Activated CD4-positive, alpha-beta T cell treated with anti-CD3 and anti-CD28 coated beads, Interleukin-2, amount 50 U/mL, for 16 hours (primary cell): Measurements from ENCODE around the gene PACRGL.
"Not testable (repeated sequence)": the region's sequence is repeated elsewhere in the genome, so short reads cannot be mapped to it uniquely, and the experiment has no call there.

Experiments used
- DNase-seq: peaks from one replicate; pipeline ENCODE4 v3.0.0-alpha.2; 2020

PACRGL gene

DNA sequence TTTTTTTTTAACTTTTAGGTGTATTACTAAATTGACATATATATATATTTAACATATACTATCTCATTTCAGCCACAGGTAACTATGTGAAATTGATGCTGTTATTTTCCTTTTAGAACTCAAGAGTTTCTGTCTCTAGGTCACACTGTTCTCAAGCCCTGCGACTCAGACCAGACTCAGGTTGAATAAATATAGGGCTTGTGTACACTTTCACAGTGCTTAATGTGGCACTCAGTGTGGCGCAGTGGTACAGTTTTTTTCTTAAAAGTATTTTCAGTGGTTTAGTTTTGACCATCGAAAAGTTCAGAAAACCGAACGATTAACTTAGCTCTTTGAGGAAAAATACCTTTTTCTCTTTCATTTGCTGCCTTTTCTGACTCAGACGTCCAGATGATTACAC lies 24.7 kb downstream of the PACRGL start:
- no peak for DNase-seq

DNA sequence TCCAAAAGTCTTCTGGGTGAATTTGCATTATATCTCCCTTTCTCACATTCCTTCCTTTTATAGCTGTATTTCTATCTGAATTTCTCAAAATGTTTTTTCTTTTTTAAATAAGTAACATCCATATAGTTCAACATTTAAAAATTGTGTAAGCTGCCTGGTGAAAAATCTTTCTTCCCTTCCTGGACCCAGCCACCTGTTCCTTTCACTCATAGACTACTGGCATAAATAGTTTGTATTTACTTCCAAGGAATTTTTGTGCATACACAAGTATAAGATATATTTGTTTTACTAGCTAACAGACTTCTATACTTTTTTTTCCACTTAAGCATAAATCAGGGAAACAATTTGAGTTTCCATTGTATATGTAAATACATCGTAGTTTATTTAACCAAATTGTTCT lies 35.7 kb downstream of the PACRGL start:
- DNase-seq, result no peak

DNA sequence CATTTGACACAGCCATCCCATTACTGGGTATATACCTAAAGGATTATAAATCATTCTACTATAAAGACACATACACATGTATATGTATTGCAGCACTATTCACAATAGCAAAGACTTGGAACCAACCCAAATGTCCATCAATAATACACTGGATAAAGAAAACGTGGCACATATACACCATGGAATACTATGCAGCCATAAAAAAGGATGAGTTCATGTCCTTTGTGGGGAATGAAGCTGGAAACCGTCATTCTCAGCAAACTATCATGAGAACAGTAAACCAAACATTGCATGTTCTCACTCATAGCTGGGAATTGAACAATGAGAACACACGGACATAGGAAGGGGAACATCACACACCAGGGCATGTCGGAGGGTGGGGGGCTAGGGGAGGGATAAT lies 45.7 kb downstream of the PACRGL start:
- not testable (repeated sequence) for DNase-seq

DNA sequence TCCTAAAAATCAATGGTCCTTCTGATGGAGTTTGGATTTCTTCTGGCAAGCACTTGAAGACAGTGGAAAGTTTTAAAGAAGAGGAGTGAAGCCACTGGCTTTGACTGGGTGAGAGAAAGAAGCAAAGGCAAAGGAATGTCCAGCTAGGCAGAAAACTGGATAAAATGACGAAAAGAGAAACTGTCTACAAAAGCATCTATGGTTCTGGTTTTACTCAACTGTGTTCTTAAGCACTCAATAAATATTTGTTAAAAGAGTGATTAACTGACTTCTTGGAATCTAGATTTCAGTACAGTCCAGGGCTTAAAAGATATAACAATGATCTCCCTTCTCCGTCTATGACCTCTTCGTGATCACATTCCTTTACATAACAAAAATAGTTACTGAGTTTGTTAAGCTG lies 52.4 kb downstream of the PACRGL start:
- no peak for DNase-seq

DNA sequence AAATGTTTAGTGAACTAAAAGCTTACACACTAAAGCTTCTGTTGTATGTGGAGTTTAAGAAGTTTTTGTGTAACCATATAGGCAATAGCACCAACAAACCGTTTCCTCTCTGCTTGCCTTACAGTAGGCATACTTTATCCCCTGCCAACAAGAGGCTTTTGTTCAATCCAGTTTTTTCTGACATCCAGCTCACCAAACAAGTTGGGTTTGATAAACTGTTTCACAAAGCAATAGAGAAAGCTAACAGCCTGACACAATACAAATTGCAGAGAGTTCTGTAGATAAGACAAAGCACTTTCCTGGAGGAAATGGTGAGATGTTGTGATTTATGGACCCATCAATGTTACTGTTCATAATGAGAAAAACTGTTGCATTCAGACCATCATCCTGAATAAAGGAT lies 53.8 kb downstream of the PACRGL start:
- DNase-seq, result no peak

DNA sequence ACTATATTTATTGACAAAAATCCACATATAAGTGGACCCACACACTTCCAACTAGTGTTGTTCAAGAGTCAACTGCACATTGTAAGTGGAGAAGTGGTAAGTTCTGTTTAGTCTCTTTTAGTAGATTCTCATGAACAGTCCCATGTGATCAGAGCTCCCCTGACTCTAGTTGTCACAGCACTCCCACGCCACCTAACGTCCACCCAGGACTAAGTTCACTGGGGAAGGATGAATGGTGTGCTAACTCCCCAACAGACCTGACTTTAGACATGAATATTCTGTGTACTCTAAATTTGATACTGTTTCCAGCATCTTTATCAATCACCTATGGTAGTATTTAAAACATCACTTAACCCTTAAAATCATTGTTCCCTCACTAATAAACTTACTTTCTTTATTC lies 59.8 kb downstream of the PACRGL start:
- DNase-seq, result no peak

DNA sequence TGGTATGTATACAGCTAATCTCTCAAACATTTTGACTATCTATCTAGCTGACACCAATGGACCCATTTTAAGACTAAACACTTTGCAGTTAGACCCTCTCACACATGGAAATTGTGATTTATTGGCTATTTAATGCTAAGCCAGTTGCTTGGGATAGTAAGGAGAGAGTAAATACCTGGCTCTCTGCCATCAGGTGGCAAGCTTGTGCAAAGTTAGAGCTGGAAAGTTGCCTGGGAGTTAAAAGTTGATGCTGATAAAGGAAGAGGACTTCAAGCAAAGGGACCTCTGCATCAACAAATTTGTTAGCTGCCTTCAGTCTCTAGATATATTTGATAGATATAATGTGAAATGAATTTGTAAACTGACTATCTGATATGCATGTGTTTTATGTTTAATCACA lies 61.1 kb downstream of the PACRGL start:
- DNase-seq, result no peak

DNA sequence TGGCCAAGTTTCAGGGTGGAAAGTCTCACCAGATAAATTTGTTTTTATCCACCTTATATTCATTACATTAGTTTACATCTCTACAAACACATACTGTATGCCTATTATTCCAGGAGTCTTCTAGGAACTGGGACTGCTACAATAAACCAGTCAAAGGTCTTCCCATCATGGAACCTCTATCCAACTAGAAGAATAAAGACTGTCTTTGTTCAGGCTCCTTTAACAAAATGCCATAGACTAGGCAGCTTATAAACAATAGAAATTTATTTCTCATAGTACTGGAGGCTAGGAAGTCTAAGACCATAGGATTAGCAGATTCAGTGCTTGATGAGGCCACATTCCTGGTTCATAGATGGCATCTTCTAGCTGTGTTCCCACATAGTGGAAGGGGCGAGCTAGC lies 61.6 kb downstream of the PACRGL start:
- no peak for DNase-seq

DNA sequence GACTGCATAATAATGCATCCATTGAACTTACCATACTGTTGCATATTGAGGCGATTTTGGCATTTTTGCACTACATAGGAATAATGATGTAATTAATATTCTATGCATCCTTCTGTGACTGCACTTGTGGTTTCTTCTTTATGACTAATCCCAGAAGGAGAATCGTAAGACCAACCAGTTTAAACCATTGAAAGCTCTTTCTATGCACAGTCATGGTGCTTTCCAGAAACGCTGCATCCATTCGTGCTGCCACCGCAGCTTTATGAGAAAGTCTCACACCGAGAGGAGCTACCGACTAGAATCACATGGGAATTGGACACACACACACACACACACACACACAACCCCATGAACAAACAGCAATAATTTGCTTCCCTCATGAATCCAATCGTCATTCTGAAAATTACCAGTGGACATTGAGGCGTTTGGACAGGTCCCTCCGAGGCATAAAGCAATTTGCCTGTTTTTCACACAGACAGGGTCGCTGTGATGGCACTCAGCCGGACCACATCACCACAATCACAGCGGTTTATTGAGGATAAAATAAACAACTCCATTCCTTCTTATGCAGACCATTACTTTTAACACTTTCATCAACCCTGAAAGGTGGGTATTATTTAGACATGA lies 64.2 kb downstream of the PACRGL start:
- no peak for DNase-seq

DNA sequence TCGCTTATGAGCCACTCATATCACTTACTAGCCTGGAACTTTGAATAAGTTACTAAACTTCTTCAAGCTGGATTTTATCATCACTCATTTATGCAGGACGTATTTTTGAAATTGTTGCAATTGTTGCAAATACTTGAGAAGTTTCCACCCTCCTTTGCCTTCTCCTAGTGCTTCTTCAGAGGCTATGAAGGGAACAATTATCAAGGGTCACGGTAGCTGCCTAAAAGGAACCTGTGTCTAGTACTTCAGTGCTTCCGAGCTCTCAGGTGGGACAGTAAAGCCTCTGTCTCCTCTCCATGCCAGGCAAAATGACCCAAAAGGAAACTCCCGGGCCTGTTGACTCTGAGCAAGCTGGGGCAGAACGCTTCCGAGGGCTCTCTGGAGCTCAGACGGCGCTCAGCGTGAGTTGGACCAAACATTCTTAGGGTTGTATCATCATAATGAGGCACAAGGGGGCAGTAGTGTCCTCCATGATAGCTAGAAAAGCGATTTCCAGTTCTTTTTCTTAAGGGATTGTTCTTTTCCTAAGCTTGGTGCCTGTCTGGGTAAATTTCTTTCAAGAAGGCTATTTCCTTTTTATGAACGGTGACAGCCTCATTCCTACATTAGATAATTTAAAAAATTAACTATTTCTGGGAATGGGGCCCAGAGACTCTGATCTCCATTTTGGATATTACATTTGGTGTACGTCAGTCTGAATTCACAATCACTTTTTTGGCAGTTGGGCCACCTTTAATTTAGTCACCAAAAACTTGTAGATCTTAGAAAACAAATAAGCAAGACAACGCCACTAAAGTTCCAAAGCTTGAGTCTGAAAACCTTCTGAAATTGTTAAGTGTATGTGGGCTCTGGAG lies 73.1 kb downstream of the PACRGL start:
- DNase-seq, result peak; percentile 42

DNA sequence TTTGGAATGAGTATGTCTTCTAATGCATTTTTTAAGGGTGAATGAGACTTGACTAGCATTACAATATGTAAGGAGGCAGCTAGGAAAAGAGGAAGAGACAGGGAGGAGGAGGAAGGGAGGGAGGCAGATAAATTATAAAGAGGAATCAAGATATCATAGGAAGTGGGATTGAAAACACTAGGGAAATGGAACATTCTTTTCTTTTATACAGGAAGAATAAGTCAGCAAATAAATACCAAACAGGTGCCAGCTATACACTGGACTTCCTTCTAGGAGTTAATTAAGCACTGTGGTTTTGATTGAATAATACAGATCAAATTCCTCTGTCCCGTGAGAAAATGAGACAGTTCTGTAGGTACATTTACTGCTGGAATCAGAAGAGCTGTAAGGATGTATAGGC lies 78.6 kb downstream of the PACRGL start:
- no peak for DNase-seq

DNA sequence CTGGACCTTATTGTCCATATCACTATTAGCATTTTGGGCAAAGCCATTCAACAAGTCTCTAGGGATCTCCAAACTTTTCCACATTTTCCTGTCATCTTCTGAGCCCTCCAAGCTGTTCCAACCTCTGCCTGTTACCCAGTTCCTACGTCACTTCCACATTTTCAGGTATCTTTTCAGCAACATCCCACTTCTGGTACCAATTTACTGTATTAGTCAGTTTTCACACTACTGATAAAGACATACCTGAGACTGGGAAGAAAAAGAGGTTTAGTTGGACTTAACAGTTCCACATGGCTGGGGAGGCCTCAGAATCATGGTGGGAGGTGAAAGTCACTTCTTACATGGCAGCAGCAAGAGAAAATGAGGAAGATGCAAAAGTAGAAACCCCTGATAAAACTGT lies 82.9 kb downstream of the PACRGL start:
- not testable (repeated sequence) for DNase-seq

DNA sequence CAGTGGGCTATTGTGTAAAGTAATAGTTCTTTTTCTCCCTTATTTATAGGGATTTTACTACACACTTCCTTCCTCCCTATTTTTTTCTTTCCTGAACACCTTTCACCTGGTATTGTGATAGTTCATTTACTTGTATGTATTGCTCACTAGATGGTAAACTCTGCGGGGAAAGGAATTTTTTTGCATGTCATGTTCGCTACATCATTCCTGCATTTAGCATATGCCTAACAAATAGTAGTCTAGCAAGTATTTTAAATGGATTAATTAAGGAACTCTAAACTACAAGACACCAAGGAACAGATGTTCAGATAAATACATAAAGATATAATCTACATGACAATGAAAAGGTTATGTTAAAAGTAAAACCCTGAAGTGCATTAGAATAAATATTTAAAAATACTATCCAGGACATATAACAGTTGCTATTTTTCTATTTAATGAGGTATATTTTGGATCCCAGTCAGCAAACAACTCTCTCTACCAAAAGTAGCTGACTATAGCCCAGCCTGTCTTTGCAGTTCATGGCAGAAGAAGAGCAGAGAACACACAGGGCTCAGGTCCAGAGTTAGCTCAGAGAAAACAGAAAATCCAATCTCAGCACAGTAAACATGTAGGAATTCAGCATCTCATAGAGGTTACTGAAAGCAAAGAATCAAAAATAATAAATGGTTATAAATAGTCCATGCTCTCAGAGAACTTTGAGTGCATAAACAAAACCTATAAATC lies 87.8 kb downstream of the PACRGL start:
- no peak for DNase-seq
